Lower leg skin (tissue), 4 donors: ENCODE data around the gene UPF3A. TPM values are rescaled to one million over a fixed set of nuclear protein-coding genes. Genes with fewer than 3 reads are reported as not detected.

ENCODE experiments used
- DNase-seq, 2 donors: peaks; one replicate each; pipeline ENCODE4 v3.0.0-alpha.2; 2019; ENCODE audit warnings: low spot score in 2 of 2
- H3K4me3 ChIP-seq: fragments of 200-600 bp; sonication (generic); 2 replicates; pipeline ENCODE4 v1.5.1; 2017; ENCODE audit warnings: mild to moderate bottlenecking, low read depth; ENCODE audit not compliant: poor library complexity, severe bottlenecking
- POLR2A ChIP-seq, 2 donors: fragments of 450-650 bp; IDR thresholded peaks; one replicate each; pipeline ENCODE4 v1.6.1; 2016 to 2017; ENCODE audit warnings: antibody characterized with exemption in 2 of 2, mild to moderate bottlenecking in 1 of 2, moderate library complexity in 1 of 2
- WGBS, 2 donors: methylation state at CpG; one replicate each; pipeline ENCODE4 v1.1.5; 2018; 5-methylcytosine and 5-hydroxymethylcytosine counted together
- intact Hi-C: fragments of 100-400 bp; cut with DNase I; formaldehyde crosslinking; loops from one replicate; pipeline ENCODE4 v1.15.0; 2023; ENCODE audit warnings: low total_unique reads
- total RNA-seq, 4 donors: library from RNA; depleted of rRNA; stranded (reverse); fragments of >200 nt; gene quantifications; one replicate each; pipeline ENCODE4 v1.1.0, GENCODE V29; 2016
- TF ChIP-seq, protein P1 (sequence below), 3 donors: fragments of 450-650 bp; IDR thresholded peaks; one replicate each; pipeline ENCODE4 v1.5.1; 2016; ENCODE audit warnings: antibody characterized with exemption in 3 of 3, mild to moderate bottlenecking in 3 of 3, moderate library complexity in 2 of 3

UPF3A gene
- total RNA-seq, 4 donors from 2014 or later, result 20.5 to 33.4 (median 24.6) TPM

DNA sequence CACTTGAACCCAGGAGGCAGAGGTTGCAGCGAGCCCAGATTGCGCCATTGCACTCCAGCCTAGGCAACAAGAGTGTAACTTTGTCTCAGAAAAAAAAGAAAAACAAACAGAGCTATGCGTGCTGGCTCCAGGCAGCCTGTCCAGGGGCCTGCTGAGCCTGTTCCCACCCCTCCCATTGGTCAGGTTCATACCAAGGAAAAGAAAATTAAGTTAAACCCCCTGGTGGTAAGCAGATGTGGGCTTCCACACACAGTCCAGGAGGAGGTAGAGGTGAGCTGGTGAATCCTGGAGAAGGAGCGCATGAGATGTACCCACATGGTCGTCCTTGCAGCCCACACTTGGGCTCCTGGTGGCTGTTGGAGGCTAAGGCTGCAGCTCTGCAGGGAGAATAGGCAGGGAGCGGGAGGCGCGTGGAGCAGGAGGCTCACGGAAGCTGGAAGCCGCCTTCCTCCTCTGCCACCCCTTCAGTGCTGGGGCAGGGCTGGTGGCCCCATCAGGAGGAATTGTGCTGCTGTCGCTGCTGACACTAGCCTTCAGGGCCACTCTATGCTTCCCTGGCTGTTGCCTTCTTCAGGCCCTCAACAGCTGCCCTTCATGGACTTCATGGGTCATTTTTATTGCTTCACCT is 22.4 kb downstream of the UPF3A start:
- H3K4me3 ChIP-seq, result no peak overlapping the region
- TF ChIP-seq, protein P1, sequence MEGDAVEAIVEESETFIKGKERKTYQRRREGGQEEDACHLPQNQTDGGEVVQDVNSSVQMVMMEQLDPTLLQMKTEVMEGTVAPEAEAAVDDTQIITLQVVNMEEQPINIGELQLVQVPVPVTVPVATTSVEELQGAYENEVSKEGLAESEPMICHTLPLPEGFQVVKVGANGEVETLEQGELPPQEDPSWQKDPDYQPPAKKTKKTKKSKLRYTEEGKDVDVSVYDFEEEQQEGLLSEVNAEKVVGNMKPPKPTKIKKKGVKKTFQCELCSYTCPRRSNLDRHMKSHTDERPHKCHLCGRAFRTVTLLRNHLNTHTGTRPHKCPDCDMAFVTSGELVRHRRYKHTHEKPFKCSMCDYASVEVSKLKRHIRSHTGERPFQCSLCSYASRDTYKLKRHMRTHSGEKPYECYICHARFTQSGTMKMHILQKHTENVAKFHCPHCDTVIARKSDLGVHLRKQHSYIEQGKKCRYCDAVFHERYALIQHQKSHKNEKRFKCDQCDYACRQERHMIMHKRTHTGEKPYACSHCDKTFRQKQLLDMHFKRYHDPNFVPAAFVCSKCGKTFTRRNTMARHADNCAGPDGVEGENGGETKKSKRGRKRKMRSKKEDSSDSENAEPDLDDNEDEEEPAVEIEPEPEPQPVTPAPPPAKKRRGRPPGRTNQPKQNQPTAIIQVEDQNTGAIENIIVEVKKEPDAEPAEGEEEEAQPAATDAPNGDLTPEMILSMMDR (IDR thresholded peaks at IDR 0.05), result no peak
- TF ChIP-seq POLR2A (IDR thresholded peaks at IDR 0.05), result no peak
- DNase-seq, result no peak
- intact Hi-C loops, result no loop called here
- 90 to 92% methylated on average over 11 of the region's 11 CpGs for WGBS, 2 donors

DNA sequence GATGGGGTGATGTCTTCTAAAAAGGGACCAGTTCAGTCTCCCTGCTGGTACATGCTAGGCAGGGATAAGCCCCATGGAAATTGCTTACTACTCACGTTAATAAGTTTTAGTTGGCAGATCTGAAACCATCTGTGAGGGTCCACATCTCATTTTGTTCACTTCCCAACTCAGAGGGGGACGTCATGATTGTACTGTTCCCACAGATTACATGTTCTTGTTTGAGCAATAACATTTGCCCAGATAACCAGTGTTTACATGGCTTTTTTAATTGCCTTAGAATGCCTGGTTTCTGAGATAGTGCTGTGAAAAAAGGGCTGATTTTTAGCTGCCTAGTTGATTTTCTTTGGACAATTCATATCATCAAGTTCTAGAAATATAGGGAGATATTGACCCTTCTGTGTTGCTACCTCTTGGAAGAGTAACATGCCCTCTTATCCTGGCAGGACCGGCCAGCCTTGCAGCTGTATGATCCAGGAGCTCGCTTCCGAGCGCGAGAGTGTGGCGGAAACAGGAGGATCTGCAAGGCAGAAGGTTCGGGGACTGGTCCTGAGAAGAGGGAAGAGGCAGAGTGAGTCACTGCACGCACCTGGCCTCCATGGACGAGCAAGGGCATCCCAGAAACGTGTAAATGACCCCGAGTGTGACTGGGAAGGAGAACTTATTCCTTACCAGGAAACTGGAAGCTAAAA is 23.1 kb downstream of the UPF3A start:
- no peak overlapping the region for H3K4me3 ChIP-seq
- WGBS, 2 donors, result 92 to 93% methylated on average over 13 of the region's 13 CpGs
- intact Hi-C loops, result no loop called here
- TF ChIP-seq, protein P1 (IDR thresholded peaks at IDR 0.05), result no peak
- no peak for TF ChIP-seq POLR2A (IDR thresholded peaks at IDR 0.05)
- no peak for DNase-seq

DNA sequence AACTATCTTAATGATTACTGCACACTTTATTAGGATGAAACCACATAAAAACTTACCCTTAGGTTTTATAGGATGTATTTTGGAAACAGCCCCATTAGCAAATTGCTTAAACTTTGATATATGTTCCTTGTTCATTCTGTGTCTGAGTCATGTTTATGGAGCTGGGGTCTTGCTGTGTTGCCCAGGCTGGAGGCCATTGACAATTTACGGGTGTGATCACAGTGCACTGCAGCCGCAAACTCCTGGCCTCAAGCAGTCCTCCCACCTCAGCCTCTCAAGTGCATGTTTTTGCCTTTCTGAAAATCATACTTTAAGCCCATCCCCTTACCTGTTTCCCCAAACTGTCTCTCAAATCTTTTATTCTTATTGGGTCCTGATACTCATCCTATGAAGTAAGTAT is 27.7 kb downstream of the UPF3A start:
- DNase-seq, result no peak
- intact Hi-C loops, result no loop called here
- no peak overlapping the region for H3K4me3 ChIP-seq
- TF ChIP-seq POLR2A (IDR thresholded peaks at IDR 0.05), result no peak
- TF ChIP-seq, protein P1 (IDR thresholded peaks at IDR 0.05), result no peak
- WGBS, 2 donors, result 98 to 100% methylated on average over 2 of the region's 2 CpGs

DNA sequence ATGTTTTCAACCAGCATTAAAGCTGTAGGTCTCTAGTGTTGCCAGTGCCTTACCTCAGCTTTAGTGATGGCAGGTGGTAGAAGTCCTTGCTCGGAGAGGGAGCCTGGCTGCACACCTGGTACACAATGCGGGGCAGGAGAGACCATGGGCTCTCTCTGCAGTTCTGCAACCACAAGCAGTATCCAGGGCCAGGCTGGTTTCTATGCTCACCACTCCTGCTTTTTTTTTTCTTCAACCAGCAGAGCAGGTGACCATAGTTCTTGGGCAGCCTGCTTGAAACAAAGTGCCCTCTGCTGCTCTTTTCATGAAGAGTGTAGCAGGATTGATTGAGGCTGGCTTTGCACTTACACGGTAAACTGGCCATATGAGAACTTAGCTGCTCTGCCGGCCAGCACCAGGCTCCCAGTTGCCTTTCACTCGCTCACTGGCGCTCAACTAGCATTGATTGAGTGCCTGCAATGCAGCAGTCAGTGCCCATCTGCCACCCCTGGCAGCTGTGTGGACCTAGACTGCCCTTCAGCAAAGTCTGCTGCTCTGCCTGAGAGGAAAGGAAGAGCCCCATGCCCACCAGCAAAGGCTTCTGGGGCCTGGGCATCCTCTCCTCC is 28.5 kb downstream of the UPF3A start:
- TF ChIP-seq, protein P1 (IDR thresholded peaks at IDR 0.05), result no peak
- no peak for TF ChIP-seq POLR2A (IDR thresholded peaks at IDR 0.05)
- intact Hi-C loops, result no loop called here
- no peak overlapping the region for H3K4me3 ChIP-seq
- 84 to 96% methylated on average over 6 of the region's 6 CpGs for WGBS, 2 donors
- no peak for DNase-seq

DNA sequence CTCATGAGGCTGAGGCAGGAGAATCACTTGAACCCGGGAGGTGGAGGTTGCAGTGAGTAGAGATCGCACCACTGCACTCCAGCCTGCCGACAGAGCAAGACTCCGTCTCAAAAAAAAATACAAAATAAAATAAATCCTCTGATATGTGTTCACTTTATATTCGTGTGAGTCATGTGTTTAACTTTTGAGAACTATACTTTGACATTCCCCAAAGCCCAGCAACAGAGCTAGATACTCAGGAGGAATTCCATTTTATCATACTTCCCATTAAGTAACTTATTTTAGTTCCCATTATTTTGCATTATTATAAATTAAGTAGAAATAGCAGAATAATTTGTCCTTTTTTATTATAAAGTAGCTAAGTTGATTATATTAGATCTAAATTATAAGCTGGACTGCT is 29.6 kb downstream of the UPF3A start:
- H3K4me3 ChIP-seq, result no peak overlapping the region
- DNase-seq, result no peak
- no peak for TF ChIP-seq POLR2A (IDR thresholded peaks at IDR 0.05)
- TF ChIP-seq, protein P1 (IDR thresholded peaks at IDR 0.05), result no peak
- intact Hi-C loops, result no loop called here
- 81 to 83% methylated on average over 5 of the region's 5 CpGs for WGBS, 2 donors
